Measurements from ENCODE around the gene BAG3. TPM values are rescaled to one million over a fixed set of nuclear protein-coding genes. Genes with fewer than 3 reads are reported as not detected.
A peak's percentile ranks its signal among the peaks of the same experiment; 100 is the strongest.
"Not testable (repeated sequence)": the region's sequence is repeated elsewhere in the genome, so short reads cannot be mapped to it uniquely, and the experiment has no call there.

BAG3 gene
- polyA plus RNA-seq (ENCODE audit: insufficient read length in 10 of 10), result 10 to 100 TPM; 30.9 to 45.0 (median 39.6) TPM
- long read RNA-seq, donor 1, transcript BAG3-201 (4 exons, 2,571 nt), result major isoform, 11 of 17 reads
- long read RNA-seq, donor 1, partial matches to known transcripts, result 6 of 17 reads
- long read RNA-seq, donor 1, other reads (novel, unspliced or antisense), result 0 of 17 reads
- long read RNA-seq, donor 2, transcript BAG3-201 (4 exons, 2,571 nt), result major isoform, 7 of 13 reads
- long read RNA-seq, donor 2, partial matches to known transcripts, result 6 of 13 reads
- long read RNA-seq, donor 2, other reads (novel, unspliced or antisense), result 0 of 13 reads
- long read RNA-seq, donor 3, result 0 reads
- long read RNA-seq, donor 4, transcript BAG3-201 (4 exons, 2,571 nt), result major isoform, 8 of 13 reads
- long read RNA-seq, donor 4, partial matches to known transcripts, result 5 of 13 reads
- long read RNA-seq, donor 4, other reads (novel, unspliced or antisense), result 0 of 13 reads
- long read RNA-seq, donor 5, transcript BAG3-201 (4 exons, 2,571 nt), result major isoform, 9 of 80 reads
- long read RNA-seq, donor 5, partial matches to known transcripts, result 71 of 80 reads
- long read RNA-seq, donor 5, other reads (novel, unspliced or antisense), result 0 of 80 reads
- long read RNA-seq, donor 6, transcript BAG3-201 (4 exons, 2,571 nt), result major isoform, 15 of 21 reads
- long read RNA-seq, donor 6, partial matches to known transcripts, result 6 of 21 reads
- long read RNA-seq, donor 6, other reads (novel, unspliced or antisense), result 0 of 21 reads
- long read RNA-seq, donor 7, partial matches to known transcripts, result 5 of 7 reads
- long read RNA-seq, donor 7, other reads (novel, unspliced or antisense), result 0 of 7 reads
- long read RNA-seq, donor 8, partial matches to known transcripts, result 16 of 18 reads
- long read RNA-seq, donor 8, other reads (novel, unspliced or antisense), result 0 of 18 reads
- long read RNA-seq, donor 9, partial matches to known transcripts, result 0 of 3 reads
- long read RNA-seq, donor 9, other reads (novel, unspliced or antisense), result 0 of 3 reads

- peak; percentile 89 to 95 (median 93) for DNase-seq
Measured at GRCh38 chr10:119650692-119651513, at the start of gene BAG3. BAG3 (plus strand) TSS chr10:119651380; CDS start chr10:119651676, 296 bp downstream.

GRCh38 chr10:119602241-119603095 lies 48.7 kb upstream of the BAG3 start:
- DNase-seq, result no peak

GRCh38 chr10:119604468-119604867 lies 46.7 kb upstream of the BAG3 start:
- no peak for DNase-seq

- DNase-seq, result no peak
Measured at GRCh38 chr10:119608316-119609155, 42.6 kb upstream of the BAG3 start.

GRCh38 chr10:119609516-119609915 lies 41.7 kb upstream of the BAG3 start:
- DNase-seq, result no peak

GRCh38 chr10:119611433-119611832 lies 39.7 kb upstream of the BAG3 start:
- no peak for DNase-seq

- no peak for DNase-seq
Measured at GRCh38 chr10:119613741-119614140, 37.4 kb upstream of the BAG3 start.

- DNase-seq, result no peak
Measured at GRCh38 chr10:119614686-119615085, 36.5 kb upstream of the BAG3 start.

GRCh38 chr10:119616882-119617570 lies 34.2 kb upstream of the BAG3 start:
- DNase-seq, result no peak

GRCh38 chr10:119619215-119619614 lies 32.0 kb upstream of the BAG3 start:
- no peak for DNase-seq

GRCh38 chr10:119619811-119620210 lies 31.4 kb upstream of the BAG3 start:
- DNase-seq, result not testable (repeated sequence)

- DNase-seq, result peak in 1 of 3 donors; percentile 38
Measured at GRCh38 chr10:119620241-119621077, 30.7 kb upstream of the BAG3 start.

GRCh38 chr10:119621078-119621384 lies 30.1 kb upstream of the BAG3 start:
- no peak for DNase-seq

- DNase-seq, result no peak
Measured at GRCh38 chr10:119625570-119626280, 25.5 kb upstream of the BAG3 start.

GRCh38 chr10:119630300-119630699 lies 20.9 kb upstream of the BAG3 start:
- no peak for DNase-seq

- DNase-seq, result peak in 2 of 3 donors; percentile 44 to 78
Measured at GRCh38 chr10:119633538-119634218, 17.5 kb upstream of the BAG3 start.

- no peak for DNase-seq
Measured at GRCh38 chr10:119634219-119634544, 17.0 kb upstream of the BAG3 start.

All from muscle of back (tissue), 13 donors.